SK-N-SH treated with all-trans-retinoic acid at 6 μM for 48 hours (cell line): ENCODE measurements around the gene WDR20.

Source experiments
- ATAC-seq: fragments of 200-7000 bp; cut with Tn5 transposase; 3 replicates; pipeline ENCODE4 v1.9.1; 2020; ENCODE audit warnings: mild to moderate bottlenecking, moderate library complexity
- ARNTL ChIP-seq: fragments of 450-650 bp; formaldehyde crosslinking; IDR thresholded peaks from 2 replicates; pipeline ENCODE4 v1.5.0; 2020; ENCODE audit warnings: low read depth, mild to moderate bottlenecking, moderate library complexity, borderline replicate concordance
- BACH2 ChIP-seq: fragments of 250-450 bp; sonication (Bioruptor Pico); IDR thresholded peaks from 2 replicates; pipeline ENCODE4 v1.9.0; 2021; ENCODE audit warnings: mild to moderate bottlenecking, borderline replicate concordance
- CSDC2 ChIP-seq: fragments of 250-450 bp; sonication (Bioruptor Pico); IDR thresholded peaks from 2 replicates; pipeline ENCODE4 v1.5.0; 2020; ENCODE audit warnings: mild to moderate bottlenecking, moderate library complexity
- ESRRG ChIP-seq: fragments of 250-450 bp; sonication (Bioruptor Pico); IDR thresholded peaks from 2 replicates; pipeline ENCODE4 v1.6.1; 2021; ENCODE audit warnings: mild to moderate bottlenecking
- GLIS3 ChIP-seq: fragments of 250-450 bp; sonication (Bioruptor Pico); IDR thresholded peaks from 2 replicates; pipeline ENCODE4 v1.5.0; 2020; ENCODE audit warnings: mild to moderate bottlenecking, moderate library complexity
- ISL1 ChIP-seq: fragments of 250-450 bp; sonication (Bioruptor Pico); IDR thresholded peaks from 2 replicates; pipeline ENCODE4 v2.1.2; 2022; ENCODE audit warnings: mild to moderate bottlenecking, moderate library complexity
- OSR1 ChIP-seq: fragments of 250-450 bp; sonication (Bioruptor Pico); IDR thresholded peaks from 2 replicates; pipeline ENCODE4 v1.8.0; 2022; ENCODE audit warnings: moderate library complexity, mild to moderate bottlenecking, inconsistent platforms
- PPARA ChIP-seq: fragments of 250-450 bp; sonication (Bioruptor Pico); IDR thresholded peaks from 2 replicates; pipeline ENCODE4 v1.5.0; 2020; ENCODE audit warnings: mild to moderate bottlenecking, borderline replicate concordance
- RARB ChIP-seq: fragments of 250-450 bp; sonication (Bioruptor Pico); IDR thresholded peaks from 2 replicates; pipeline ENCODE4 v1.8.0; 2021; ENCODE audit warnings: mild to moderate bottlenecking, moderate library complexity
- SNAI2 ChIP-seq: fragments of 250-450 bp; sonication (Bioruptor Pico); IDR thresholded peaks from 2 replicates; pipeline ENCODE4 v1.5.0; 2020; ENCODE audit warnings: mild to moderate bottlenecking, moderate library complexity
- TCF4 ChIP-seq: fragments of 250-450 bp; sonication (Bioruptor Pico); IDR thresholded peaks from 2 replicates; pipeline ENCODE4 v1.8.0; 2021; ENCODE audit warnings: mild to moderate bottlenecking, moderate library complexity, borderline replicate concordance
- TOX ChIP-seq: fragments of 250-450 bp; sonication (Bioruptor Pico); IDR thresholded peaks from 2 replicates; pipeline ENCODE4 v1.8.0; 2021; ENCODE audit warnings: mild to moderate bottlenecking, moderate library complexity, borderline replicate concordance
- ZC3H10 ChIP-seq: fragments of 250-450 bp; sonication (Bioruptor Pico); IDR thresholded peaks from 2 replicates; pipeline ENCODE4 v1.5.1; 2021; ENCODE audit warnings: mild to moderate bottlenecking, moderate library complexity
- ZFP3 ChIP-seq: fragments of 250-450 bp; sonication (Bioruptor Pico); IDR thresholded peaks from 2 replicates; pipeline ENCODE4 v1.5.0; 2020; ENCODE audit warnings: mild to moderate bottlenecking, moderate library complexity
- ZNF565 ChIP-seq: fragments of 450-650 bp; formaldehyde crosslinking; conservative IDR thresholded peaks from 2 replicates; pipeline ENCODE4 v1.5.0; 2020; ENCODE audit warnings: low read depth, mild to moderate bottlenecking, moderate library complexity
- ZNF70 ChIP-seq: fragments of 450-650 bp; formaldehyde crosslinking; IDR thresholded peaks from 2 replicates; pipeline ENCODE4 v1.5.0; 2020; ENCODE audit warnings: mild to moderate bottlenecking, moderate library complexity
- ZNF8 ChIP-seq: fragments of 450-650 bp; formaldehyde crosslinking; IDR thresholded peaks from 2 replicates; pipeline ENCODE4 v1.5.0; 2020; ENCODE audit warnings: mild to moderate bottlenecking, moderate library complexity
- TF ChIP-seq, protein P1 (sequence below): fragments of 250-450 bp; sonication (Bioruptor Pico); IDR thresholded peaks from 2 replicates; pipeline ENCODE4 v1.5.0; 2020; ENCODE audit warnings: mild to moderate bottlenecking, moderate library complexity
- TF ChIP-seq, protein P2 (sequence below): fragments of 250-450 bp; sonication (Bioruptor Pico); IDR thresholded peaks from 2 replicates; pipeline ENCODE4 v1.8.0; 2021; ENCODE audit warnings: low read depth, mild to moderate bottlenecking, moderate library complexity, borderline replicate concordance
- TF ChIP-seq, protein P3 (sequence below): fragments of 250-450 bp; sonication (Bioruptor Pico); IDR thresholded peaks from 2 replicates; pipeline ENCODE4 v1.5.1; 2020; ENCODE audit warnings: low read depth, mild to moderate bottlenecking, moderate library complexity

The WDR20 gene

DNA sequence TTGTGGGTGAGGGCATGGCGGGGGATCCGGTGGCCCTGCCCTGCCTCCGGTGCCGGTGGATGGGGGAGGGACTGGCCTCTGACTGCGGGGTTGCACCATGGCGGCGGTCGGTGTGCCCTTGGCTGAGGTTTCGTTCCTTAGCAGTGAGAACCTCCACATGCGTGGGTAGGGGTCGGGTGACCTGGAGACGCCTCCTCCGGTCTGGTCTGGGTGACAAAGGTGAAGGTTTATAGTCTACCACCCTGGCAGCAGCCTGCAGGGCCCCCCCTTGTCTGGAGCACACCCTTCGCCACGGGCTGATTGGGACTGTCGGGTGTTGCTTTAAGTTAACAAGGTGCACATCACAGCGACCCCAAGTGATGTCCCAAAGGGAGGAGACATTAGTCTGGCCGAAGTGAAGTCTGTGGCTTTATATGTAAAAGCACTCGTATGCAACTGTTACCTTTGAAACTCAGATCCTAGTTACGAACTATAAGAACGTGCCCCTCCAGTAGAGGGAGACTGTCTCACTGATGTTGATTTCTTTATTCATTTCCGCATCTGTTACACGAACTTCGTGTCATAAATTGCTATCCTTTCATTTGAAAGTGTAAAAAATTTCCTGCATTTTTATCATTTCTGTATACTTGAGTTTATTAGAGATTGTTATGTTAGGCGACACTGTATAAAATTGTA lies 74.4 kb downstream of the WDR20 start:
- TF ChIP-seq ARNTL (CRISPR knock-in tag), result no peak
- no peak for TF ChIP-seq BACH2 (CRISPR knock-in tag)
- TF ChIP-seq ZNF8 (CRISPR knock-in tag), result no peak
- TF ChIP-seq CSDC2, result no peak
- no peak for TF ChIP-seq TCF4 (CRISPR knock-in tag)
- TF ChIP-seq, protein P1, sequence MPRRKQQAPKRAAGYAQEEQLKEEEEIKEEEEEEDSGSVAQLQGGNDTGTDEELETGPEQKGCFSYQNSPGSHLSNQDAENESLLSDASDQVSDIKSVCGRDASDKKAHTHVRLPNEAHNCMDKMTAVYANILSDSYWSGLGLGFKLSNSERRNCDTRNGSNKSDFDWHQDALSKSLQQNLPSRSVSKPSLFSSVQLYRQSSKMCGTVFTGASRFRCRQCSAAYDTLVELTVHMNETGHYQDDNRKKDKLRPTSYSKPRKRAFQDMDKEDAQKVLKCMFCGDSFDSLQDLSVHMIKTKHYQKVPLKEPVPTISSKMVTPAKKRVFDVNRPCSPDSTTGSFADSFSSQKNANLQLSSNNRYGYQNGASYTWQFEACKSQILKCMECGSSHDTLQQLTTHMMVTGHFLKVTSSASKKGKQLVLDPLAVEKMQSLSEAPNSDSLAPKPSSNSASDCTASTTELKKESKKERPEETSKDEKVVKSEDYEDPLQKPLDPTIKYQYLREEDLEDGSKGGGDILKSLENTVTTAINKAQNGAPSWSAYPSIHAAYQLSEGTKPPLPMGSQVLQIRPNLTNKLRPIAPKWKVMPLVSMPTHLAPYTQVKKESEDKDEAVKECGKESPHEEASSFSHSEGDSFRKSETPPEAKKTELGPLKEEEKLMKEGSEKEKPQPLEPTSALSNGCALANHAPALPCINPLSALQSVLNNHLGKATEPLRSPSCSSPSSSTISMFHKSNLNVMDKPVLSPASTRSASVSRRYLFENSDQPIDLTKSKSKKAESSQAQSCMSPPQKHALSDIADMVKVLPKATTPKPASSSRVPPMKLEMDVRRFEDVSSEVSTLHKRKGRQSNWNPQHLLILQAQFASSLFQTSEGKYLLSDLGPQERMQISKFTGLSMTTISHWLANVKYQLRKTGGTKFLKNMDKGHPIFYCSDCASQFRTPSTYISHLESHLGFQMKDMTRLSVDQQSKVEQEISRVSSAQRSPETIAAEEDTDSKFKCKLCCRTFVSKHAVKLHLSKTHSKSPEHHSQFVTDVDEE (CRISPR knock-in tag), result no peak
- no peak for TF ChIP-seq RARB (CRISPR knock-in tag)
- ATAC-seq, result no peak

DNA sequence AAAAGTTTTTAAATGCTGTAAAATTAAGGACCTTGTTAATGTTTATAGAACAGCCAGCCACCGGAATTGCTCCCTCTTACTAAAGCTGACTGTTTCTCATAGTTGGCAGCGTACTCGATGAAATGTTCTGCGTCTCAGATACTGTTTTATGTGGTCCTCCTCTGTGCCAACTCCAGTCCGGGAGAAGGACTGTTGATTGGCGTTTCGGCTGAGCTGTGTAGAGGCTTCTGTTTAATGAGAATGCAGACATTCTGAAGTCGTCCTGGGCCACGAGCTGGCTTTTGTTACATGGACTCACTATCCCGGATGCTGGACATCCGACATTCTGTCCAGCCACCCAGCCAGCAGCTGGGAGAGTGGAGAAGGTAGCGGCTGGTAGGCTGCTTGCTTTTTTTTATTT lies 75.4 kb downstream of the WDR20 start:
- ATAC-seq, result no peak
- no peak for TF ChIP-seq ZNF8 (CRISPR knock-in tag)
- TF ChIP-seq CSDC2, result no peak
- no peak for TF ChIP-seq PPARA (CRISPR knock-in tag)
- TF ChIP-seq, protein P2, sequence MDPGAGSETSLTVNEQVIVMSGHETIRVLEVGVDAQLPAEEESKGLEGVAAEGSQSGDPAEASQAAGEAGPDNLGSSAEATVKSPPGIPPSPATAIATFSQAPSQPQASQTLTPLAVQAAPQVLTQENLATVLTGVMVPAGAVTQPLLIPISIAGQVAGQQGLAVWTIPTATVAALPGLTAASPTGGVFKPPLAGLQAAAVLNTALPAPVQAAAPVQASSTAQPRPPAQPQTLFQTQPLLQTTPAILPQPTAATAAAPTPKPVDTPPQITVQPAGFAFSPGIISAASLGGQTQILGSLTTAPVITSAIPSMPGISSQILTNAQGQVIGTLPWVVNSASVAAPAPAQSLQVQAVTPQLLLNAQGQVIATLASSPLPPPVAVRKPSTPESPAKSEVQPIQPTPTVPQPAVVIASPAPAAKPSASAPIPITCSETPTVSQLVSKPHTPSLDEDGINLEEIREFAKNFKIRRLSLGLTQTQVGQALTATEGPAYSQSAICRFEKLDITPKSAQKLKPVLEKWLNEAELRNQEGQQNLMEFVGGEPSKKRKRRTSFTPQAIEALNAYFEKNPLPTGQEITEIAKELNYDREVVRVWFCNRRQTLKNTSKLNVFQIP, result no peak
- TF ChIP-seq ESRRG, result no peak
- no peak for TF ChIP-seq TCF4 (CRISPR knock-in tag)
- no peak for TF ChIP-seq OSR1
- TF ChIP-seq ARNTL (CRISPR knock-in tag), result no peak
- no peak for TF ChIP-seq ISL1 (CRISPR knock-in tag)
- no peak for TF ChIP-seq ZNF70 (CRISPR knock-in tag)
- TF ChIP-seq, protein P3, sequence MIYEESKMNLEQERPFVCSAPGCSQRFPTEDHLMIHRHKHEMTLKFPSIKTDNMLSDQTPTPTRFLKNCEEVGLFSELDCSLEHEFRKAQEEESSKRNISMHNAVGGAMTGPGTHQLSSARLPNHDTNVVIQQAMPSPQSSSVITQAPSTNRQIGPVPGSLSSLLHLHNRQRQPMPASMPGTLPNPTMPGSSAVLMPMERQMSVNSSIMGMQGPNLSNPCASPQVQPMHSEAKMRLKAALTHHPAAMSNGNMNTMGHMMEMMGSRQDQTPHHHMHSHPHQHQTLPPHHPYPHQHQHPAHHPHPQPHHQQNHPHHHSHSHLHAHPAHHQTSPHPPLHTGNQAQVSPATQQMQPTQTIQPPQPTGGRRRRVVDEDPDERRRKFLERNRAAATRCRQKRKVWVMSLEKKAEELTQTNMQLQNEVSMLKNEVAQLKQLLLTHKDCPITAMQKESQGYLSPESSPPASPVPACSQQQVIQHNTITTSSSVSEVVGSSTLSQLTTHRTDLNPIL (CRISPR knock-in tag), result no peak
- TF ChIP-seq TOX, result no peak
- no peak for TF ChIP-seq GLIS3
- no peak for TF ChIP-seq RARB (CRISPR knock-in tag)
- no peak for TF ChIP-seq ZC3H10

- no peak for TF ChIP-seq ARNTL (CRISPR knock-in tag)
- TF ChIP-seq ISL1 (CRISPR knock-in tag), result no peak
- no peak for TF ChIP-seq SNAI2
- no peak for TF ChIP-seq ZC3H10
- TF ChIP-seq CSDC2, result no peak
- TF ChIP-seq, protein P1 (CRISPR knock-in tag), result no peak
- TF ChIP-seq, protein P3 (CRISPR knock-in tag), result no peak
- no peak for TF ChIP-seq ZFP3 (CRISPR knock-in tag)
- TF ChIP-seq ZNF565, result no peak
- no peak for TF ChIP-seq BACH2 (CRISPR knock-in tag)
- TF ChIP-seq ZNF8 (CRISPR knock-in tag), result no peak
- TF ChIP-seq GLIS3, result no peak
- TF ChIP-seq TCF4 (CRISPR knock-in tag), result no peak
- ATAC-seq, result no peak
Measured at GRCh38 chr14:102215576-102216250, 76.0 kb downstream of the WDR20 start.
